H1 (cell line): ENCODE results near the gene CFAP74. TPM values are rescaled to one million over a fixed set of nuclear protein-coding genes. Genes with fewer than 3 reads are reported as not detected.

Experiments
- polyA plus RNA-seq, 7 experiments: library from polyadenylated mRNA; depleted of rRNA in 3 of 7; stranded (reverse) in 5 of 7; unstranded in 2 of 7; fragments of >200 nt in 5 of 7; fragments of 200-250 nt in 2 of 7; gene quantifications; 1 replicate in 5 of 7; 2 replicates in 1 of 7; 4 replicates in 1 of 7; pipeline versions ENCODE4 v1.2.1 to v1.2.3, GENCODE V29; 2011 to 2013; ENCODE audit warnings: missing spikeins in 2 of 7, mixed read lengths in 2 of 7
- total RNA-seq: library from RNA; stranded (reverse); fragmentation: NEBNext Ultra II Directional; extraction: Animal tissue kit (Norgen Biotek cat#: 25700); gene quantifications from 2 replicates; pipeline ENCODE4 v1.2.1, GENCODE V29; 2021
- TF ChIP-seq, protein P1 (sequence below): fragments of 300-600 bp; sonication (generic); IDR thresholded peaks from 2 replicates; pipeline ENCODE4 v1.7.1; 2012; ENCODE audit warnings: low read length, moderate library complexity, mild to moderate bottlenecking, inconsistent platforms; ENCODE audit not compliant: insufficient replicate concordance

Gene CFAP74
- total and polyA plus RNA-seq, 2 of the 8 experiments (the other 6 are each of a cell fraction or from before 2014, with no cell fraction given): 0.09 to 0.20 TPM

DNA sequence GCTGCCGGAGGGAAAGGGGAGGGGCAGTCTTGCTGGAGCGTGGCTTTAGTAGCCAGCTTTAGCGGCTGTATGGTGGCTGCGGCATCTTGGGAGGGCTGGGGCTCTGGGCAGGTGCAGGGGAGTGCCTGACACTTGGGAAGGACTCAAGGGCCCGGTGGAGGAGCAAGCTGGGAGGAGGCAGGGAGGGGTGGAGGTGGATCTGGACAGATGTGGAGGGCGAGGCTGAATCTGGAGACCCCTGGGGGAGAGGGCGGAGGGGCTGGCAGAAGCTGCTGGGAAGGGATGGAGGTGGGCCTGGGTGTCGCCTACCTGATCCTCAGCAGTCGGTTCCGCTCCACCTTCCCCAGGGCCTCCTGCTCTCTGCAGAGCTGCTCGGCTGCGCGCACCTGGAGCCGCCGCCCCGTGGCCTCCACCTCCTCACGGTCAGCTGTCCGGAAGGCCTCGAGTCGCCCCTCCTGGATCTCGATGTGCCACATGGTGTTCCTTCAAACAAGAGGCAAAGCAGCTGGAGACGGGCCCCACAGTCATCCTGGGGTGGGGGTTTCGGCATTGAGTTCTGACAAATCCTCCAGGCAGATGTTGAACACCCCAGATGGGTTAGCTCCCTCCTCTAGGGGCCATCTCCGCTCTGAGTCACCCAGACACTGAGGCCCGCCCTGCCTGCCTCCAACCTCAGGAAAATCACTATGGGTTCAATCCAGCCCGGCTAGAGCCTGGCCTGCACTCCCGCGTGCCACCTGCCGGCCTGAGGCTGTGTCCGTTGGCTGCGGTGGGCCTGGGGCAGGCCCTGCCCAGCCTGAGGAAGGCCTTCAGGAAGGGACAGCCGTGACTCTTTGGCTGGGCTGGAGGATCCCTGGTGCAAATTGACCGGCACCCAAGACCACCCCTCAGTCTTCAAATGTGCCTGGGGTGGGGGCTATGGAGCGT lies 29.6 kb downstream of the CFAP74 start (continued):
- TF ChIP-seq, protein P1, sequence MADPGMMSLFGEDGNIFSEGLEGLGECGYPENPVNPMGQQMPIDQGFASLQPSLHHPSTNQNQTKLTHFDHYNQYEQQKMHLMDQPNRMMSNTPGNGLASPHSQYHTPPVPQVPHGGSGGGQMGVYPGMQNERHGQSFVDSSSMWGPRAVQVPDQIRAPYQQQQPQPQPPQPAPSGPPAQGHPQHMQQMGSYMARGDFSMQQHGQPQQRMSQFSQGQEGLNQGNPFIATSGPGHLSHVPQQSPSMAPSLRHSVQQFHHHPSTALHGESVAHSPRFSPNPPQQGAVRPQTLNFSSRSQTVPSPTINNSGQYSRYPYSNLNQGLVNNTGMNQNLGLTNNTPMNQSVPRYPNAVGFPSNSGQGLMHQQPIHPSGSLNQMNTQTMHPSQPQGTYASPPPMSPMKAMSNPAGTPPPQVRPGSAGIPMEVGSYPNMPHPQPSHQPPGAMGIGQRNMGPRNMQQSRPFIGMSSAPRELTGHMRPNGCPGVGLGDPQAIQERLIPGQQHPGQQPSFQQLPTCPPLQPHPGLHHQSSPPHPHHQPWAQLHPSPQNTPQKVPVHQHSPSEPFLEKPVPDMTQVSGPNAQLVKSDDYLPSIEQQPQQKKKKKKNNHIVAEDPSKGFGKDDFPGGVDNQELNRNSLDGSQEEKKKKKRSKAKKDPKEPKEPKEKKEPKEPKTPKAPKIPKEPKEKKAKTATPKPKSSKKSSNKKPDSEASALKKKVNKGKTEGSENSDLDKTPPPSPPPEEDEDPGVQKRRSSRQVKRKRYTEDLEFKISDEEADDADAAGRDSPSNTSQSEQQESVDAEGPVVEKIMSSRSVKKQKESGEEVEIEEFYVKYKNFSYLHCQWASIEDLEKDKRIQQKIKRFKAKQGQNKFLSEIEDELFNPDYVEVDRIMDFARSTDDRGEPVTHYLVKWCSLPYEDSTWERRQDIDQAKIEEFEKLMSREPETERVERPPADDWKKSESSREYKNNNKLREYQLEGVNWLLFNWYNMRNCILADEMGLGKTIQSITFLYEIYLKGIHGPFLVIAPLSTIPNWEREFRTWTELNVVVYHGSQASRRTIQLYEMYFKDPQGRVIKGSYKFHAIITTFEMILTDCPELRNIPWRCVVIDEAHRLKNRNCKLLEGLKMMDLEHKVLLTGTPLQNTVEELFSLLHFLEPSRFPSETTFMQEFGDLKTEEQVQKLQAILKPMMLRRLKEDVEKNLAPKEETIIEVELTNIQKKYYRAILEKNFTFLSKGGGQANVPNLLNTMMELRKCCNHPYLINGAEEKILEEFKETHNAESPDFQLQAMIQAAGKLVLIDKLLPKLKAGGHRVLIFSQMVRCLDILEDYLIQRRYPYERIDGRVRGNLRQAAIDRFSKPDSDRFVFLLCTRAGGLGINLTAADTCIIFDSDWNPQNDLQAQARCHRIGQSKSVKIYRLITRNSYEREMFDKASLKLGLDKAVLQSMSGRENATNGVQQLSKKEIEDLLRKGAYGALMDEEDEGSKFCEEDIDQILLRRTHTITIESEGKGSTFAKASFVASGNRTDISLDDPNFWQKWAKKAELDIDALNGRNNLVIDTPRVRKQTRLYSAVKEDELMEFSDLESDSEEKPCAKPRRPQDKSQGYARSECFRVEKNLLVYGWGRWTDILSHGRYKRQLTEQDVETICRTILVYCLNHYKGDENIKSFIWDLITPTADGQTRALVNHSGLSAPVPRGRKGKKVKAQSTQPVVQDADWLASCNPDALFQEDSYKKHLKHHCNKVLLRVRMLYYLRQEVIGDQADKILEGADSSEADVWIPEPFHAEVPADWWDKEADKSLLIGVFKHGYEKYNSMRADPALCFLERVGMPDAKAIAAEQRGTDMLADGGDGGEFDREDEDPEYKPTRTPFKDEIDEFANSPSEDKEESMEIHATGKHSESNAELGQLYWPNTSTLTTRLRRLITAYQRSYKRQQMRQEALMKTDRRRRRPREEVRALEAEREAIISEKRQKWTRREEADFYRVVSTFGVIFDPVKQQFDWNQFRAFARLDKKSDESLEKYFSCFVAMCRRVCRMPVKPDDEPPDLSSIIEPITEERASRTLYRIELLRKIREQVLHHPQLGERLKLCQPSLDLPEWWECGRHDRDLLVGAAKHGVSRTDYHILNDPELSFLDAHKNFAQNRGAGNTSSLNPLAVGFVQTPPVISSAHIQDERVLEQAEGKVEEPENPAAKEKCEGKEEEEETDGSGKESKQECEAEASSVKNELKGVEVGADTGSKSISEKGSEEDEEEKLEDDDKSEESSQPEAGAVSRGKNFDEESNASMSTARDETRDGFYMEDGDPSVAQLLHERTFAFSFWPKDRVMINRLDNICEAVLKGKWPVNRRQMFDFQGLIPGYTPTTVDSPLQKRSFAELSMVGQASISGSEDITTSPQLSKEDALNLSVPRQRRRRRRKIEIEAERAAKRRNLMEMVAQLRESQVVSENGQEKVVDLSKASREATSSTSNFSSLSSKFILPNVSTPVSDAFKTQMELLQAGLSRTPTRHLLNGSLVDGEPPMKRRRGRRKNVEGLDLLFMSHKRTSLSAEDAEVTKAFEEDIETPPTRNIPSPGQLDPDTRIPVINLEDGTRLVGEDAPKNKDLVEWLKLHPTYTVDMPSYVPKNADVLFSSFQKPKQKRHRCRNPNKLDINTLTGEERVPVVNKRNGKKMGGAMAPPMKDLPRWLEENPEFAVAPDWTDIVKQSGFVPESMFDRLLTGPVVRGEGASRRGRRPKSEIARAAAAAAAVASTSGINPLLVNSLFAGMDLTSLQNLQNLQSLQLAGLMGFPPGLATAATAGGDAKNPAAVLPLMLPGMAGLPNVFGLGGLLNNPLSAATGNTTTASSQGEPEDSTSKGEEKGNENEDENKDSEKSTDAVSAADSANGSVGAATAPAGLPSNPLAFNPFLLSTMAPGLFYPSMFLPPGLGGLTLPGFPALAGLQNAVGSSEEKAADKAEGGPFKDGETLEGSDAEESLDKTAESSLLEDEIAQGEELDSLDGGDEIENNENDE: no peak
